ENCODE measurements around the gene PHOX2B.

PHOX2B gene

GRCh38 chr4:41748571-41749475 is at the start of gene PHOX2B:
Gene PHOX2B (minus strand): TSS chr4:41748725. CDS start chr4:41748610, 115 bp downstream.
- Histone ChIP-seq H3K4me3 (no peak within 1 kb of the TSS), H3K27ac (no peak within 1 kb of the TSS)

GRCh38 chr4:41797260-41797659 is 48.7 kb upstream of the PHOX2B start:
- no peak overlapping the region for H3K27ac ChIP-seq

DNA sequence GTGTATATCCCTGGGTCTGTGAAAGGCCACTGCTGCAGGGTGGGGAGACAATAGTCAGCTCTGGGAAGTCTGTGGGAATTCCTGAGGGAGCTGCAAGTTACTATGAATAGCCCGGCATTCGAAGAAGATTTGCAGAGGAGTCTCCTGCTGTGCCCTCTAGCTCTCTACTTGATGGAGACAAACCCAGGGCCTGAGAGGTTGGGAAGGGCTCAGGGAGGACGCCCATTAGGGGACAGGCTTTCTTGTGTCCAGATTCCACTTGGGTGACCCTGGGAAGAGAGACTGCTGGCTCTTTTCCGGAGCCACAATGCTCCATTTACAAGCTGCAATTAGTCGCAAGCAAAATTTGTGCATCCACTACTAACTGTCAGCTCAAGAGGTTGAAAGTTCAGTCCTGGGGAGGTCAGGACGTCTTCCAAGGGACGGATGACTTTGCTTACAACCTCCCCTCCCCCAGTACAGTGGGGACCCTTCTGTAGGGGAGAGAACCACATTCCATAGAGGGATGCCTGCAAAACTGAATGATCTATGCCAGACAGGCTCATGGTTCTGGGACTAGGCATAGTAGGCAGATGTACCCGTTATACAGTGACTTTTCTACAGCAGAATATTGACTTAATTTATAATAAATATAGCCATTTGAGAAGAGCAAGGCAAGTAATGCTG is 48.2 kb upstream of the PHOX2B start:
- Histone ChIP-seq H3K27ac (no peak overlapping the region), H3K4me3 (no peak overlapping the region)

More at GRCh38 chr4:41797260-41797659, 48.7 kb upstream of the PHOX2B start:
- H3K4me3 ChIP-seq = no peak overlapping the region

- H3K27ac ChIP-seq = no peak overlapping the region
- no peak overlapping the region for H3K4me3 ChIP-seq
Measured at GRCh38 chr4:41795796-41796385, 47.4 kb upstream of the PHOX2B start.

DNA sequence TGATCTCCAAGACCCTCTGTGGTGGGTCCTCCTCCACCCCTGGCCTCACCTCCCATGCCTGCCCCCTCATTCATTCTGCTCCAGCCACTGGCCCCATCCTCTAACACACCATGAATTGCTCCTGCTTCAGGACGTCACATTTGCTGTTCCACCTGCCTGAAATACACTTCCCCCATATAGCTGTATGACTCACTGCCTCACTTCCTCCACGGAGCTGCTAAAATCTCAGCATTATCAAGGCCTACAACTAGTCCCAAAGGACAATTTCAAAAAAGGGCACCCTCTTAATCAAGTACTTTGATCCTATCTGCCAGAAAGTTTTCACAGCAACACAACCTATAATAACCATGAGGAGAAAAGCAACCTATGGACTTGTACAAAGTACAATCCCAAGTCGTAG is 43.6 kb upstream of the PHOX2B start:
- Histone ChIP-seq H3K4me3 (no peak overlapping the region), H3K27ac (no peak overlapping the region)

- H3K27ac ChIP-seq = no peak overlapping the region
- H3K4me3 ChIP-seq = no peak overlapping the region
Measured at GRCh38 chr4:41791557-41791956, 43.0 kb upstream of the PHOX2B start.

DNA sequence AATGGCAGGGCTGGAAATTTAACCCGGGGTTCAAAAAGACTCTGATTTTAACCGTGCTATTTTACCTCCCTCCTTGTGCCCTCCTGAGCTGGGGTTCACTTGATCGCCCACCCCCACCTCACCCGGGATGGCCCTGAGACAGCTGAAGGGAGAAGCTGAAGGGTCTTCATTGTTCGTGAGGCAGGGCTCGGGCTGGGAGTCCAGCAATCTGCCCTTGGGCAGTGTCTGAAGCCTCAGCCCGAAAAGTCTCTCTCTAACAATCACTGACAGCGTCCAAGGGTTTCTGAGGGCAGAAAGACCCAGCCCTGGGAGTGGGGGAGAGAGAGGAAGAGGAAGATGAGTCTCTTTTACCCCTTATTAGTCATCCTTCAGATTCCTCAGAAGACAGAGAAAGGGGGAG is 39.4 kb upstream of the PHOX2B start:
- no peak overlapping the region for H3K4me3 ChIP-seq
- no peak overlapping the region for H3K27ac ChIP-seq

DNA sequence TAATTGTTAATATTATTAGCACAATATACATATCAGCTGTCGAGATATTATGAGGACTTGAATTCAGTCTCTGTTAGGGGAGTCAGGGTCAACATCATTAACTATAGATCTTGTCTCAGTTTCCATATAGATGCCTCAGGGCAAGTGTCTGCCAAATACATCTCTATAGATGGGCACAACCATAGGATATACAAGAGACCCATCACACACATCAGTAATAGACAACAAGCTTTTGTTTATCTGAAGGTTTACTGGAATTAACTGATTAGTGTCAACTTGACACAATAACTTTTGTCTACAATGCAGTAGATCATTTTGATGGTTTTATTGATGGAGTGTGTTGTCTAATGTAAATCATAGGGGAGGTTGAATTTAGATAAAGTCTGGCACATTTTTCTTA is 37.1 kb upstream of the PHOX2B start:
- Histone ChIP-seq H3K27ac (no peak overlapping the region), H3K4me3 (no peak overlapping the region)

GRCh38 chr4:41784191-41784979 is 35.9 kb upstream of the PHOX2B start:
- no peak overlapping the region for H3K4me3 ChIP-seq
- H3K27ac ChIP-seq = no peak overlapping the region

DNA sequence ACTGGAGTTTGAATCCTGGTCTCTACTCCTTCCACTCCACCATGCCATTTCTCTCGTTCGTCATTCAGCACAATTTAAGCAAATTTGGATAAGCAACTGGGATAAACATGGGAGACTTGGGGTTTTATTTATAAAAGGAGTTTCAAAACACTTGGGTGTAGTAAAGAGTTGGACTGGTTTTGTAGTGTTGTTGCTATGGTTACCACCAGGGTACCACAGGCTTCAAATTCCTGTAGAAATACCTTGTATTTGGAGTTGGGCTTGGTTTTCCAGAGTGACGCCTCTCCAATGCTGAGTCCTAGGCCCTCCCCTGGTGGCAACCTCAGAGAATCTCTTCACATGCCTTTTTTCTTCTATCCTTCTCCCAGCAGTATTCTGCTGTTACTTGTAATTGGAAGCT is 27.9 kb upstream of the PHOX2B start:
- H3K4me3 ChIP-seq = no peak overlapping the region
- H3K27ac ChIP-seq = no peak overlapping the region

DNA sequence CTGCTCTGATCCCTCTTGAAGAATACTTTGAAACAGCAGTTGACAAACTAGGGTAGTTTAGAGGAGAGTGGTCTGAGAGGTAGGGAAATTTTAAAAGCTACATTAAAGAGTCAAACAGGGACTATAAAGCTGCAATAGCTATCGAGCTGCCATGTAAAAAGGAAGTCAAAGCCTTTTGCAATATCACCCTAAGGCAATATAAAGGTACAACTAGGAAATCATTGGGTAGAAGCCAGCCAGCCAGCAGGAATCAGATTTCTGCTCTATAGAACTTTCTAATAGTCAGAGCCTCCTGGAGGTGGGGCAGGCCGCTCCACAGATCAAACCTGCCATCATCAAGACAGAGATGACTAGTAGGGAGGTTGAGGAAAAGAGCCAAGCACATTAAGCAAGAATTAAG is 15.2 kb upstream of the PHOX2B start:
- H3K4me3 ChIP-seq = no peak overlapping the region
- no peak overlapping the region for H3K27ac ChIP-seq

DNA sequence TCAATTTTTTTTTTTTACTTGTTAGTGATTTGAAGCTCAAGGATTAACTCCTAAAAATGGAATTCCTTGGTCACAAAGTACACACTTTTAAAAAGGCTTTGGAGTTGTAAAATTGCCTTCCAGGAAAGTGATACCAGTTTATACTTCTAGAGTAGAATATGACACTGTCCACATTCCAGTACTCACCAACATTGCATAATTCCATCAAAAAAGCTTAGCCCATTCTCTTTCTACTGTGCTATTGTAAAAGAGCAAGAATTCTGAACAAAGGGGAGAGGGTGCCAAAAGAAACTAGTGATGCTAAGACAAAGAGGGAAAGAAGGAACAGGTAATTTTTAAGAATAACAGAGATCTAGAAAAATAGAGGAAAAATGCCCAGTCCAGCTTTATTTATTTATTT is 10.4 kb upstream of the PHOX2B start:
- no peak overlapping the region for H3K4me3 ChIP-seq
- no peak overlapping the region for H3K27ac ChIP-seq

DNA sequence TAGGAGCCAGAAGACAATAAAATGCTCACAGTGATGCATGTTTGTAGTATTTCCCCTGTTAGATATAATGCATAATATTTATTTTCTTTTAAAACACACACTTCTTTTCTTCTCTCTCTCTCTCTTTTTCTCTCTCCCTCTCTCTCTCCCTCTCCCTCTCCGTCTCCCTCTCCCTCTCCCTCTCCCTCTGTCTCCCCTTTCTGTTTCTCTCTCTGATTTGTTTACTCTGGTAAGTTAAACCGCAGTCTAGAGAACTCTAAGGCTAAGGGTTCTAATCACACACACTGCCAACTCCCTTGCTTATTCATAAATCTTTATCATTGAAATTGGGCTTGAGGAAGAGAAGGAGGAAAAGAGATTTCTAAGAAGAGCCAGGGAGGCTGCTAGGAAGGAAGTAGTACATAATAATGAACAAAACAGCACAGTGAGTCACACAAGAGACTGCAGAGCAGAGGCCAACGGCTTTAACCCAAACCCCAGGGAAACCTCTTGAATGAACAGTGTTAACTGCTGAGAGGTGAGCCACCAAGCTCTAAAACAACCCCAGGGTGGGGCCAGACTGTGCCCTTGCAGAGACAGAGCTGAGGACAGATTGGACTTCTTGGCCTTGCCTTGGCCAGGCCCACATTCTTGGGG is 9.1 kb upstream of the PHOX2B start:
- Histone ChIP-seq H3K4me3 (no peak overlapping the region), H3K27ac (no peak overlapping the region)

- H3K4me3 ChIP-seq = no peak overlapping the region
- H3K27ac ChIP-seq = no peak overlapping the region
Measured at GRCh38 chr4:41753942-41754341, 5.4 kb upstream of the PHOX2B start.

GRCh38 chr4:41752081-41752836 is 3.7 kb upstream of the PHOX2B start:
- no peak overlapping the region for H3K27ac ChIP-seq
- no peak overlapping the region for H3K4me3 ChIP-seq

DNA sequence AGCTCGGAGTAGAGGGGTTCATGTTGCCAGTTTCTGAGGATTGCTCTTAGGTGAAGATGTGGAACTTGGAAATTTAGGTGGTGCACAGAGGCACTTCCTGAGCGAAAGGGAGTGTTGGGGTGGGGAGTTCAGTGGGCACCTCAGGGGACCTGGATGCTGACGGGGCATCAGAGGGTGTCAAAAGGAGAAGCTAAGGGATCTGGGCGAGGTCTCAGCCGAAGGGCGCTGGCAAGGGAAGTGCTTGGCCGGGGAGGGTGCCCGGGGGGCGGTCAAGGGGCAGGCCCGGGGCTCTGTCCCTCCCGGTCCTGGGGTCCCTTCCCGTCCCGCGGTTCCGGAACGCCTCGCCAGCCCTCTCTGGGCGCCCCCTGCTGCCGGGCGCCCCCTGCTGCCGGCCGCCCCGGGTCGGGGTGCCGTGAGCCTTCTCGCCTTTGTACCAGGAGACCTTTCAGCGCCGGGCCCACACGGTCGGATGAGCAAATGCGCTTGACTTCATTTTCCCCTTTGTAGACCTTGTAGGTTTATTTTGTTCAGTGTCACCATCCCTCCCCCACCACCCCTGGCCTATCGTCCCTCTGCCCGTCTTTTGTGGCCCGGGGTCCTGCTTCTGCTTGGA is 3.0 kb upstream of the PHOX2B start:
- Histone ChIP-seq H3K4me3 (no peak overlapping the region), H3K27ac (no peak overlapping the region)

- Histone ChIP-seq H3K4me3 (no peak overlapping the region), H3K27ac (no peak overlapping the region)
Measured at GRCh38 chr4:41750626-41751448, 2.3 kb upstream of the PHOX2B start.
